Lung (tissue), 12 donors: ENCODE data around the gene BTBD1. TPM values are rescaled to one million over a fixed set of nuclear protein-coding genes. Genes with fewer than 3 reads are reported as not detected.

Experiments
- ATAC-seq: fragments of 200-7000 bp; cut with Tn5 transposase; one replicate; pipeline ENCODE4 v1.9.1; 2020; ENCODE audit warnings: moderate number of reproducible peaks; ENCODE audit not compliant: insufficient read depth, low FRiP score
- DNase-seq, 3 donors: peaks; one replicate each; pipeline ENCODE4 v3.0.0-alpha.2; 2013 to 2017
- H3K27ac ChIP-seq, 2 donors: one replicate each; pipeline ENCODE4 v1.5.1; 2013; ENCODE audit warnings: mild to moderate bottlenecking in 2 of 2, moderate library complexity in 2 of 2, control low read depth in 1 of 2, inconsistent platforms in 1 of 2, low read depth in 1 of 2, low read length in 1 of 2
- H3K27me3 ChIP-seq, 3 donors: one replicate each; pipeline ENCODE4 v1.5.1; 2013; ENCODE audit warnings: low read length in 2 of 3; ENCODE audit not compliant: control insufficient read depth in 3 of 3, insufficient read depth in 3 of 3
- H3K36me3 ChIP-seq, 4 donors: one replicate each; pipeline ENCODE4 v1.5.1; 2013; ENCODE audit warnings: low read length in 4 of 4, mild to moderate bottlenecking in 1 of 4, moderate library complexity in 1 of 4; ENCODE audit not compliant: control insufficient read depth in 4 of 4, insufficient read depth in 4 of 4
- H3K4me1 ChIP-seq, 5 donors: one replicate each; pipeline ENCODE4 v1.5.1; 2013; ENCODE audit warnings: low read length in 5 of 5, mild to moderate bottlenecking in 2 of 5, moderate library complexity in 1 of 5; ENCODE audit not compliant: control insufficient read depth in 5 of 5, insufficient read depth in 5 of 5
- H3K4me3 ChIP-seq: one replicate; pipeline ENCODE4 v1.5.1; 2013; ENCODE audit warnings: mild to moderate bottlenecking, control low read depth, moderate library complexity
- H3K9ac ChIP-seq, 2 donors: one replicate each; pipeline ENCODE4 v1.5.1; 2013; ENCODE audit warnings: low read length in 2 of 2, control low read depth in 1 of 2; ENCODE audit not compliant: insufficient read depth in 1 of 2
- H3K9me3 ChIP-seq, 4 donors: one replicate each; pipeline ENCODE4 v1.5.1; 2013; ENCODE audit warnings: low read length in 3 of 4, mild to moderate bottlenecking in 1 of 4, moderate library complexity in 1 of 4; ENCODE audit not compliant: control insufficient read depth in 4 of 4, insufficient read depth in 3 of 4
- CTCF ChIP-seq: IDR thresholded peaks from 2 replicates; pipeline ENCODE4 v1.5.1; 2012; ENCODE audit warnings: mild to moderate bottlenecking; ENCODE audit errors: control extremely low read depth, extremely low read depth
- WGBS, 2 donors: extraction: QIAGEN DNeasy Blood & Tissue Kit; methylation state at CpG; one replicate each; pipeline ENCODE4 v1.1.7; 2013; 5-methylcytosine and 5-hydroxymethylcytosine counted together
- polyA plus RNA-seq, 2 donors: library from polyadenylated mRNA; stranded (reverse); fragments of 200-250 nt; gene quantifications; one replicate each; pipeline ENCODE4 v1.2.1, GENCODE V29; 2013
- total RNA-seq, 2 donors: library from RNA; depleted of rRNA in 1 of 2; stranded (reverse); fragments of >200 nt in 1 of 2; gene quantifications; one replicate each; pipeline ENCODE4 v1.2.1, GENCODE V29; 2014 to 2021
- donor health status: control.
- donor health status: control.
- donor health status: Bipolar disorder and iron deficiency.
- donor health status: healthy.
- donor health status: DM: yes; HTN: yes; CAD: no.

The BTBD1 gene
- total and polyA plus RNA-seq, 4 donors: 10.7 to 71.0 (median 37.0) TPM

- H3K27ac ChIP-seq: peak within 1 kb of the TSS; percentile 48 to 73
- no peak for TF ChIP-seq CTCF
- peak within 1 kb of the TSS; percentile 55 for H3K4me3 ChIP-seq
- H3K9me3 ChIP-seq: no peaks in the 10 kb centered on the region
- DNase-seq: peak; percentile 11 to 40 (median 23)
- H3K27me3 ChIP-seq: peaks cover 0 to 20% (median 19%) of the 10 kb centered on the region in 3 donors
- peaks cover 0 to 21% (median 0%) of the 10 kb centered on the region in 5 donors for H3K4me1 ChIP-seq
- peak within 1 kb of the TSS in 1 of 2 donors; percentile 38 for H3K9ac ChIP-seq
- peak; percentile 24 for ATAC-seq
- no peaks in the 10 kb centered on the region for H3K36me3 ChIP-seq
- WGBS, 2 donors: 1% methylated on average over 68 to 97 of the region's 97 CpGs
These were observed 40.2 kb upstream of the BTBD1 start, which contains the start of gene TM6SF1 for GRCh38 chr15:83106994-83107840. TSS of gene TM6SF1 (plus strand) at chr15:83107645. CDS start at chr15:83107681, 36 bp downstream.

GRCh38 chr15:83105440-83105839 lies 38.4 kb upstream of the BTBD1 start:
- TF ChIP-seq CTCF: no peak
- no peak for DNase-seq
- 74 to 77% methylated on average over 1 of the region's 1 CpG for WGBS, 2 donors
- Histone ChIP-seq H3K27me3 (peaks cover 0 to 20% (median 19%) of the 10 kb centered on the region in 3 donors), H3K36me3 (no peaks in the 10 kb centered on the region), H3K4me3 (no peak overlapping the region), H3K4me1 (peaks cover 0 to 18% (median 0%) of the 10 kb centered on the region in 5 donors), H3K27ac (no peak overlapping the region), H3K9ac (no peak overlapping the region), H3K9me3 (no peaks in the 10 kb centered on the region)
- no peak for ATAC-seq

GRCh38 chr15:83104141-83104540 lies 37.1 kb upstream of the BTBD1 start:
- H3K27ac ChIP-seq: no peak overlapping the region
- TF ChIP-seq CTCF: no peak
- no peak overlapping the region for H3K9ac ChIP-seq
- no peaks in the 10 kb centered on the region for H3K9me3 ChIP-seq
- peaks cover 0 to 13% (median 0%) of the 10 kb centered on the region in 5 donors for H3K4me1 ChIP-seq
- DNase-seq: peak; percentile 41 to 67 (median 42)
- no peaks in the 10 kb centered on the region for H3K36me3 ChIP-seq
- H3K27me3 ChIP-seq: peaks cover 0 to 17% (median 15%) of the 10 kb centered on the region in 3 donors
- 87 to 88% methylated on average over 4 of the region's 4 CpGs for WGBS, 2 donors
- ATAC-seq: no peak
- H3K4me3 ChIP-seq: no peak overlapping the region
